GM19438 (cell line): ENCODE measurements around the gene PTPRN2.
A peak's percentile ranks its signal among the peaks of the same experiment; 100 is the strongest.
"Not testable (repeated sequence)": the region's sequence is repeated elsewhere in the genome, so short reads cannot be mapped to it uniquely, and the experiment has no call there.

Experiments used
- ATAC-seq: cut with Tn5 transposase; IDR thresholded peaks from one replicate; pipeline ENCODE4 v1.9.1; 2021; ENCODE audit warnings: low read depth; ENCODE audit not compliant: unreplicated experiment

Gene PTPRN2

GRCh38 chr7:157596026-157596425, 991.6 kb downstream of the PTPRN2 start:
- no peak for ATAC-seq

GRCh38 chr7:157595086-157595855, 992.4 kb downstream of the PTPRN2 start:
- no peak for ATAC-seq

GRCh38 chr7:157594306-157594705, 993.3 kb downstream of the PTPRN2 start:
- no peak for ATAC-seq

- no peak for ATAC-seq
Measured at GRCh38 chr7:157593541-157593940, 994.1 kb downstream of the PTPRN2 start.

- not testable (repeated sequence) for ATAC-seq
Measured at GRCh38 chr7:157592636-157593320, 994.8 kb downstream of the PTPRN2 start.

- no peak for ATAC-seq
Measured at GRCh38 chr7:157590526-157590925, 997.1 kb downstream of the PTPRN2 start.

DNA sequence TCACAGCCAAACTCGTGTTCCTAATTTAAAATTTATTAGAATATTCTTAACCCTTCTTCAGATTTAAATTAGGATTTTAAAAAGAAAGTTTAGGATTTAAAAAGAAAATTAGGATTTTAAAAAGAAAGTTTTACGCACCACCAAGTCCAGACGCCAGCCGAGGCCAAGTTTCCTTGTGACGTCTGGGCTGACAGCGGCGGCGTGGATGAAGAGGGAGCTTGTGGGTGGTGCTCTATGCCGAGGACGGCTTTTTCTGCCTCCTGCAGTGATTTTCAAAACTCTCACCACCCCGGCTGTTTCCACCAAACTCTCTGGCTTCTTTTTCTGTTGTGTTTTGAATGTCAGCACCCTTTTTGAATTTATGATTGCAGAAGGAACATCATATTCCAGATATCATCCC, 997.9 kb downstream of the PTPRN2 start:
- ATAC-seq: no peak

DNA sequence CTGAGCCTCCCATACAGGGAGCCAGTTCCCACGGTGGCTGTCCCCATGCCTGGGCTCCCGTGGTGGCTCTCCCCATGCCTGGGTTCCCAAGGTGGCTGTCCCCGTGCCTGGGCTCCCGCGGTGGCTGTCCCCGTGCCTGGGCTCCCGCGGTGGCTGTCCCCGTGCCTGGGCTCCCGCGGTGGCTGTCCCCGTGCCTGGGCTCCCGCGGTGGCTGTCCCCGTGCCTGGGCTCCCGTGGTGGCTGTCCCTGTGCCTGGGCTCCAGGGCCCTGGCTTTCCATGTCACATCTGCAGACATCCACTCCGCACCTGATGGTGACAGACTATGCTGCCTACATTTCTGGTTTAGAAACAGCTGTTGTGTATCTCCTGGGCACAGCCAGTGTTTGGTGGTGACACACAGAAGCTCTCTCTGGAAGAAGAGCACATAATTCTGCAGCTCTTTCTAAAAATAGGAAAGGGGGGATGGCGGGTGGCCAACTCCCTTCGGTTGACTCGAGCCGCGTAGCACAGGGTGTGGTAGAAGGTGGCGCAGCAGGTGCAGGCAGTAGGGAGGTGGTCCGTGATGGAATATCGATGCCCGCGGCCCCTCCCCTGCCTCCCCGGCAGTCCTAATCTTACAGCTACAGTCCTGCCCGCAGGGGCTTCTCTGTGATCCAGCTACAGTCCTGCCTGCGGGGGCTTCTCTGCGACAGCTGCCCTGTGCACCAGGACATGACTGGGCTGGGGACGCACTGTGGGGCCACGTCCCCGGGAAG, 999.6 kb downstream of the PTPRN2 start:
- no peak for ATAC-seq

GRCh38 chr7:157587051-157587804, 1000.4 kb downstream of the PTPRN2 start:
- no peak for ATAC-seq

GRCh38 chr7:157586426-157586955, 1001.1 kb downstream of the PTPRN2 start:
- no peak for ATAC-seq

- ATAC-seq: peak; percentile 68
Measured at GRCh38 chr7:157585113-157585861, 1002.3 kb downstream of the PTPRN2 start.

- no peak for ATAC-seq
Measured at GRCh38 chr7:157584420-157584819, 1003.2 kb downstream of the PTPRN2 start.

- ATAC-seq: no peak
Measured at GRCh38 chr7:157581740-157582139, 1005.9 kb downstream of the PTPRN2 start.

GRCh38 chr7:157580324-157580723, 1007.3 kb downstream of the PTPRN2 start:
- ATAC-seq: no peak

- no peak for ATAC-seq
Measured at GRCh38 chr7:157579425-157579824, 1008.2 kb downstream of the PTPRN2 start.

GRCh38 chr7:157577796-157578339, 1009.8 kb downstream of the PTPRN2 start:
- no peak for ATAC-seq

- ATAC-seq: no peak
Measured at GRCh38 chr7:157577061-157577460, 1010.6 kb downstream of the PTPRN2 start.

- ATAC-seq: no peak
Measured at GRCh38 chr7:157576415-157576814, 1011.2 kb downstream of the PTPRN2 start.

GRCh38 chr7:157575777-157576176, 1011.8 kb downstream of the PTPRN2 start:
- ATAC-seq: no peak
